CD4-positive, alpha-beta T cell treated with Interferon gamma for 1 hour (primary cell): ENCODE measurements around the gene DHX16.
"Not testable (repeated sequence)": the region's sequence is repeated elsewhere in the genome, so short reads cannot be mapped to it uniquely, and the experiment has no call there.

Experiments used
- DNase-seq: peaks from one replicate; pipeline ENCODE4 v3.0.0-alpha.2; 2020

DHX16 gene

DNA sequence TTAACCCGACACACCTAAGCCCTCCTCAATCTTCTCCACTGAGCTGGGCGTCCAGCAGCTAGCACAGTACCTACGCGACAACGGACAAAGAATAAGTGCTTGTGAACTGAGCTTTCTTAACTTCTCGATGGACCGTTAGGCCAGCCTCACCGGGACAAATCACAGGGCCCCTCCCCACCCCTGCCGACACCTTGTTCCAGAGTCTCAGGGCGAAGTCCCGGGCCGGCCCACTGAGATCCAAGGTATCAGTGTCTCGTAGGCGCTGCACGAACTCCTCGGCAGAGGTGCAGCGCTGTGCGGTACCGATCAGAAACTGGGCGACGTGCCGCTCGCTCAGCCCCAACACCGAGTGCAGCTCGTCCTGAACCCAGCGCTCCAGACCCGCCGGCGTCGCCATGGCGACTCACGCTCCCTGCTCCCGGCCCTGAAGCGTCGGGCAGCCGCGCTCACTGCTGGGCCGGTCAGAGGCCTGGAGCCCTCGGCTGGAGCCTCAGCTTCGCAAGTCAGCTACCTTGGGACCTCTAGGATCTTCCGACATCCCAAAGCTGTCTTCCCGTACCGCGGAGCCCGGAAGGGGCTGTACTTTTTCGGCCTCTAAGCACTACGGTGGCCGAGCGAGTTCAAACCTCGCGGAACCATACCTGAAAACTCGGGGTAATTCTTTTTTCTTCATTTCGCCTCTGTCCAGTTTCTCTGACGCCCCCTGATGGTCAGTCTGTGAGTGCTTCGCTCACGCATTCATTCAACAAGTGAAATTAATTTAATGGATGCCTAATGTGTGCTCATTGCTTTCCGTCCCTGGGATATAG is at the start of gene DHX16:
Gene DHX16, minus strand, starts transcription at position 562 of the 809 bp plus-strand sequence. Its CDS starts 165 bp downstream, at position 397.
- peak; percentile 90 for DNase-seq

DNA sequence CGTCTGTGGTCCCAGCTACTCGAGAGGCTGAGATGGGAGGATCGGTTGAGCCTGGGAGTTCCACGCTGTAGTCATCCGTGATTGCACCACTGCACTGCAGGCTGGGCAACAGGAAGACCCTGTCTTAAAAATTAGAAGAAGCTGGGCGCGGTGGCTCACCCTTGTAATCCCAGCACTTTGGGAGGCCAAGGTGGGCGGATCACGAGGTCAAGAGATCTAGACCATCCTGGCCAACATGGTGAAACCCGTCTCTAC is 49.1 kb upstream of the DHX16 start:
- DNase-seq, result peak; percentile 36

- peak; percentile 93 for DNase-seq
Measured at GRCh38 chr6:30721198-30722024, 48.6 kb upstream of the DHX16 start.

GRCh38 chr6:30720738-30721197 is 48.0 kb upstream of the DHX16 start:
- peak; percentile 60 for DNase-seq

GRCh38 chr6:30719791-30720737 is 47.3 kb upstream of the DHX16 start, which contains the start of gene TUBB:
TUBB (plus strand) TSS chr6:30720352; CDS start chr6:30720507, 155 bp downstream.
- DNase-seq, result peak; percentile 95

DNA sequence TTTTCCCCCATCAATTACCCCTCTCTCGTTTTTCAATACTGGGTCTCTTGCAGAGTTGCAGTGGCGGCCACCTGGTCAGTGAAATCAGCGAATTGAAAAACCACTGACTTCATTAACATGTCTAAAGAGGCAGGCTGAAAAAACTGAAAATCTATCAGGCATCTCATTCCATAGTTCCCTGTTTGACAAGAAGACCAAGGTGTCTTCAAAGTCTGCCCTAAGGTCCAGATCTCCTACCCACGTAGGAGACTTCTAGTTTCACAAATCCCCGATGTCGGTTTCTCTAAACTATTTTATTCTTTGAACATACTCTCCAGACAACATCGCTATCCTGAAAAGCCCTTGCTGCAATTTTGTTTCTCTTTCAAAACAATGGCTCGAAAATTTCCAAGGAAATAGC is 46.5 kb upstream of the DHX16 start:
- DNase-seq, result no peak

GRCh38 chr6:30717845-30718720 is 45.3 kb upstream of the DHX16 start:
- not testable (repeated sequence) for DNase-seq

- peak; percentile 100 for DNase-seq
Measured at GRCh38 chr6:30717129-30717844, 44.5 kb upstream of the DHX16 start, which contains the start of gene MDC1. MDC1 (minus strand) TSS chr6:30717281; CDS start chr6:30715175, 2,106 bp downstream.

DNA sequence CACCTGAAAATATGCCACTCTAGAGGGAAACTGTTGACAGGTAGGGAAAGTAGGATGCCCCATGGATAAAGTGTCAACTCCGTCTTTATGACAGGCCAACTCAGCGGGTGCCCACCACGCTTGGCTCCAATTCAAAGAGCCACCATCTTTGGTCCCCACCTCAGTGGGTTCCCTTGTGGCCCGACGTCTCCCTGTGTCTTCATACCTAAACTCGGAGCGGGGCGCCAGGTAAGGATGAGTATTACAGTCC is 44.0 kb upstream of the DHX16 start:
- no peak for DNase-seq

DNA sequence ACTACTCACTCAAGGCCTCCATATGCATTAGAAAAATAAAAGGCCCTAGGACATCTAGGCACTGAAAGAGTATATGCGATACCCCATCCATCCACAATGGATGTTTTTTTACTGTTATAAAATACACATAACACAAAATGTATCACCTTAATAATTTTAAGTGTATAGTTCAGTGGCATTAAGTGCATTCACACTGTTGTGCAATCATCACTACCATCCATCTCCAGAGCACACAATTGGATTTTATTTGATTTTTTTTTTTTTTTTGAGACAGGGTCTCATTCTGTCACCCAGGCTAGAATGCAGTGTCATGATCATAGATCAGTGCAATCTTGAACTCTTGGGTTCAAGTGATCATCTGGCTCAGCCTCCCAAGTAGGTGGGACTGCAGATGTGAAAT is 41.5 kb upstream of the DHX16 start:
- DNase-seq, result no peak

DNA sequence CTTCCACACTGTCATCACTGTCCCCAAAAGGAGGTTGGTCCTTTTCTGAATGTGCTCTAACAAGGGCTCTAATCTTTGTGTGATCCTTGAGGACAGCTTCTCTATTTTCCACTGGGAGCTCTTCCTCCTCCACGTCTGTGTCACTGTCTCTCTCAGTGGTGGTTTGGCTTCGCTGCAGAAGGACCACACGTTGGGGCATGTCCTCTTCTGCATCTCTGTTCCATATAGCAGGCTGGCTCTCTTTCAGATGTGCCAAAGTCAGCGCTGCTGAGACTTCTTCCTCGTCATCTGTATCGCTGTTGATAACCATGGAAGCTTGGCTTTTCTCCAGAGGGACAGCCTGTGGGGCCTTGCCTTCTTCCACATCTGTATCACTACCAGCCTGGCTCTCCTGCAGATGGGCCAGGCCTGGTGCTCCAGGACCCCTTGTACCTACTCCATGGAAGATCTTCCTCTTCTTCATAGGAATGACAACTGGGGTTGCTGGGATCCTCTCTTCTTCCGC is 39.7 kb upstream of the DHX16 start:
- DNase-seq, result no peak

DNA sequence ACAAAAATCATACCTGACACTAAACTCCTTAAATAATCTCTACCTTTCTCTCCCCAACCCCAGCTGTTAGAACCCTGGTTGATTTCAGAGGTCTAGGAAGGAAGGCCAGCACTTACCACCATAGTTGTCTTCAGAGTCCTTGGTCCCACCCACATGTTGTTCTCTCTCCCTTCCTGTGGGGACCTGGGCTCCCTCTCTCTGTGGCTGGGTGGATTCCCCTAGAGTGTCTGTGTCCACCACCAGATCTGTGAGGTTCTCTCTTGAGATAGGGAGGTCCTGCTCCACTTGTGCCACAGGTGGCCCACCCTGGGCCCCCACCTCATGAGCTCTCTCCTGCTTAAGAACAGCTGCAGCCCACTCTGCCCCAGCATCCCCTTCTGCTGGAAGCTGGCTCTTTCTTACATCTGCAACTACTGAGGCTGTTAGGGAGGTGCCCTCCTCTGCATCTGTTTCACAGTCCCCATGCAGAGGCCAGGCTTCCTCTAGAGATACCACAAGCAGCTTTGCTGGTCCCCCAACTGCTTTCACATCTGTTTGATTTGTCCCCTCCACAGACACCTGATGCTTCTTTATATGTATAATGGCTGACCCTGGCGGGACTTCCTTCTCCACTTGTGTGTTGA is 39.1 kb upstream of the DHX16 start:
- DNase-seq, result no peak

DNA sequence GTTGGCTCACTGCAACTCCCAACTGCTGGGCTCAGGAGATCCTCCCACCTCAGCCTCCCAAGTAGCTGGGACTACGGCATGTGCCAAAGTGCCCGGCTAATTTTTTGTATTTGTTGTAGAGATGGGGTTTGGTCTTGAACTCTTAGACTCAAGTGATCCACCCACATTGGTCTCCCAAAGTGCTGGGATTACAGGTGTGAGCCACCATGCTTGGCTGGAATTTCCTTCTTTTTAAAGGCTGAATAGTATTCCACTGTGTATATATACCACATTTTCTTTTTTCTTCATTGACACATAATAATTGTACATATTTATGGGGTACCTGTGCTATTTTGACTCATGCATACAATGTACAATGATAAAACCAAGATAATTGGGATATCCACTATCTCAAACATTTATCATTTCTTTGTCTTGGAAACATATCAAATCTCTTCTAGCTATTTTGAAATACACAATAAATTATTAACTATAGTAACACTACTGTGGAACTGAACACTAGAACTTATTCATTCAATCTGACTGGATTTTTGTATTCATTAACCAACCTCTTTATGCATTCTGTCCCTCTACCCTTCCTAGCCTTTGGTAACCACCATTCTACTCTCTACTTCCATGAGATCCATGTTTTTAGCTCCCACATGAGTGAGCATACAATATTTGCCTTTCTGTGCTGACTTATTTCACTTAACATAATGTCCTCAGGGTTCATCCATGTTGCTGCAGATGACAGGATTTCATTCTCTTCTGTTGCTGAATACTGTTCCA is 36.5 kb upstream of the DHX16 start:
- DNase-seq, result no peak

GRCh38 chr6:30707281-30707850 is 34.6 kb upstream of the DHX16 start:
- no peak for DNase-seq

GRCh38 chr6:30705620-30706019 is 32.8 kb upstream of the DHX16 start:
- no peak for DNase-seq

- DNase-seq, result no peak
Measured at GRCh38 chr6:30703821-30704220, 31.0 kb upstream of the DHX16 start.

- no peak for DNase-seq
Measured at GRCh38 chr6:30703011-30703410, 30.2 kb upstream of the DHX16 start.

DNA sequence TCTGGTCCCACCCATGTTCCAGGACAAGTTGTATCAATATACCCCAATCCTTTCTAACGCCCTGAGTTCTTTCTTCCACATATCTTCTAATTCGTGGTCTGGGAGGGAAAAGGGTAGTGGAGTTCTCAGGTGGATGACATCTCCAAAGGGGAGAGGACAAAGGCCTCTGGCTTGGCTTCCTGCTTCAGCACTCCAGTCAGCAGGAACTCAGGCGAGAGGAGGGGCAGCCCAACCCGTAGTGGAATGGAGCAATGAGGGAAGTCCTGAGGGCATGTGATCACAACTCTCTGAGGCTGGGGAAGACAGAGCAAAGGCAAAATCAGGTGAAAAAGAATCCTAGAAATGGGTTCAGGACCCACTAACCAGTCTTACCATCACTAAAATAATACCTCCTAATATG is 27.5 kb upstream of the DHX16 start:
- no peak for DNase-seq

DNA sequence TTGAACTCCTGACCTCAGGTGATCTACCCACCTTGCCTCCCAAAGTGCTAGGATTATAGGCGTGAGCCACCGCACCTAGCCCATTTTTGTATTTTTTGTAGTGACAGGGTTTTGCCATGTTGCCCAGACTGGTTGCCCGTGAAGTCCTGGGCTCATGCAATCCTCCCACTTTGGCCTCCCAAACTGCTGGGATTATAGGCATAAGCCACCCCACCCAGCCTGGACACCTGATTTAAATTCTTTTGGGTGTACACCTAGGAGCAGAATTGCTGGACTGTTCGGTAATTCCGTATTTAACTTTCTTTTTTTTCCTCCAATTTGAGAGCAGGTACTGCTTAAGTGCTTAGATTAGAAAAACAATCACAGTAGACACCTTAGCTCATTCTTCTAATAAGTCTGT is 23.6 kb upstream of the DHX16 start:
- no peak for DNase-seq
